Measurements from ENCODE around the gene PLCXD3. TPM values are rescaled to one million over a fixed set of nuclear protein-coding genes. Genes with fewer than 3 reads are reported as not detected.

PLCXD3 gene
- total and polyA plus RNA-seq, 2 donors from 2014 or later: 5.1 to 11.7 TPM

DNA sequence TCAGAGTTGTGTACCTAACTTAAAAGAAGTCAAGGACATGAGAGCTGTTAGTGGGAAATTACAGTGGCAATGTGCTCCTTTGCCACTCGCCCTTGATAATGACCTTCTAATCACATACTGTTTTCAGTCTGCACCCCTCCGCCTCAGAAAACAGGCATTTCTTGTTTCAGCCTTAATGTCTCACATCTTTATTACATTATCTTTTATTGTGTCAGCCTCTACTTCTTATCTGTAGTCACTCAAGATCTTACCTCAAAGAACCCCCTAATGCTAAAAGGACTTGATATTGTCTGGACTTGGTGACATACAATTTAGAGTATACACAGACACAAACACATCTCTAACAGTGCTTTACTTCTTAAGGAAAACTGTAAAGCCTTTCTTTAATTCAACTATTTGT is 97.9 kb downstream of the PLCXD3 start:
- intact Hi-C loops (cut with DNase I): no loop called here
- Histone ChIP-seq H3K9me3 (ENCODE audit: control insufficient read depth in 2 of 3, insufficient read depth in 1 of 3, low read length in 3 of 3) (no peaks in the 10 kb centered on the region), H3K9ac (ENCODE audit: low read length in 3 of 3) (no peak overlapping the region), H3K27ac (ENCODE audit: low read depth in 2 of 2, low read length in 2 of 2) (no peak overlapping the region), H3K27me3 (ENCODE audit: control insufficient read depth, insufficient read depth, low read length) (no peaks in the 10 kb centered on the region), H3K4me3 (ENCODE audit: low read length in 3 of 3) (no peak overlapping the region), H3K4me1 (ENCODE audit: control insufficient read depth in 2 of 3, insufficient read depth in 2 of 3, low read depth in 1 of 3, low read length in 3 of 3) (no peaks in the 10 kb centered on the region), H3K36me3 (ENCODE audit: control insufficient read depth in 2 of 3, insufficient read depth in 3 of 3, low read length in 3 of 3) (no peaks in the 10 kb centered on the region)
- DNase-seq (no peak), FAIRE-seq (no peak)
- TF ChIP-seq, protein P1, sequence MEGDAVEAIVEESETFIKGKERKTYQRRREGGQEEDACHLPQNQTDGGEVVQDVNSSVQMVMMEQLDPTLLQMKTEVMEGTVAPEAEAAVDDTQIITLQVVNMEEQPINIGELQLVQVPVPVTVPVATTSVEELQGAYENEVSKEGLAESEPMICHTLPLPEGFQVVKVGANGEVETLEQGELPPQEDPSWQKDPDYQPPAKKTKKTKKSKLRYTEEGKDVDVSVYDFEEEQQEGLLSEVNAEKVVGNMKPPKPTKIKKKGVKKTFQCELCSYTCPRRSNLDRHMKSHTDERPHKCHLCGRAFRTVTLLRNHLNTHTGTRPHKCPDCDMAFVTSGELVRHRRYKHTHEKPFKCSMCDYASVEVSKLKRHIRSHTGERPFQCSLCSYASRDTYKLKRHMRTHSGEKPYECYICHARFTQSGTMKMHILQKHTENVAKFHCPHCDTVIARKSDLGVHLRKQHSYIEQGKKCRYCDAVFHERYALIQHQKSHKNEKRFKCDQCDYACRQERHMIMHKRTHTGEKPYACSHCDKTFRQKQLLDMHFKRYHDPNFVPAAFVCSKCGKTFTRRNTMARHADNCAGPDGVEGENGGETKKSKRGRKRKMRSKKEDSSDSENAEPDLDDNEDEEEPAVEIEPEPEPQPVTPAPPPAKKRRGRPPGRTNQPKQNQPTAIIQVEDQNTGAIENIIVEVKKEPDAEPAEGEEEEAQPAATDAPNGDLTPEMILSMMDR (IDR thresholded peaks at IDR 0.05; ENCODE audit: borderline replicate concordance, extremely low read depth, insufficient read depth): no peak

DNA sequence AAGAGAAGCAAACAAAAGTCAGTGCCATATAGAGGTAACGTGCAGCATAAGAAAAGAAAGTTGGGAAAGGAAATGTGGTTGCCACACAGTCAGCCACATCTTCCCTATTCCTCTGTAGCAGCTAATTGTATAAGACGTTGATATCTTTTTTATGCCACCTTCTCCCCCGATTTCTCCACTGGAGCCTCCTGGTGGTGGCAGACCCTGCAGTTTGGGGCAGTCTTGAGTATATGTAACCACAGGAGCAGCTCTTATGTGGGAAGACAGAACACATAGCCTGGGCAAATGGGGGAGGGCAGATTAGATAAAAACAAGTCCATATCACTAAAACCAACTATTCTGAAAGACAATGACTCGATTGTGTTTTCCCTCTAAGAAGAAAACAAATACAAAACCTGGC is 99.7 kb downstream of the PLCXD3 start:
- intact Hi-C loops (cut with DNase I): no loop called here
- no peaks in the 10 kb centered on the region for H3K4me1 ChIP-seq (ENCODE audit: control insufficient read depth in 2 of 3, insufficient read depth in 2 of 3, low read depth in 1 of 3, low read length in 3 of 3)
- TF ChIP-seq, protein P1 (IDR thresholded peaks at IDR 0.05; ENCODE audit: borderline replicate concordance, extremely low read depth, insufficient read depth): no peak
- no peak overlapping the region for H3K4me3 ChIP-seq (ENCODE audit: low read length in 3 of 3)
- H3K9me3 ChIP-seq (ENCODE audit: control insufficient read depth in 2 of 3, insufficient read depth in 1 of 3, low read length in 3 of 3): no peaks in the 10 kb centered on the region
- H3K9ac ChIP-seq (ENCODE audit: low read length in 3 of 3): no peak overlapping the region
- no peaks in the 10 kb centered on the region for H3K27me3 ChIP-seq (ENCODE audit: control insufficient read depth, insufficient read depth, low read length)
- H3K36me3 ChIP-seq (ENCODE audit: control insufficient read depth in 2 of 3, insufficient read depth in 3 of 3, low read length in 3 of 3): no peaks in the 10 kb centered on the region
- DNase-seq (no peak), FAIRE-seq (no peak)
- no peak overlapping the region for H3K27ac ChIP-seq (ENCODE audit: low read depth in 2 of 2, low read length in 2 of 2)

DNA sequence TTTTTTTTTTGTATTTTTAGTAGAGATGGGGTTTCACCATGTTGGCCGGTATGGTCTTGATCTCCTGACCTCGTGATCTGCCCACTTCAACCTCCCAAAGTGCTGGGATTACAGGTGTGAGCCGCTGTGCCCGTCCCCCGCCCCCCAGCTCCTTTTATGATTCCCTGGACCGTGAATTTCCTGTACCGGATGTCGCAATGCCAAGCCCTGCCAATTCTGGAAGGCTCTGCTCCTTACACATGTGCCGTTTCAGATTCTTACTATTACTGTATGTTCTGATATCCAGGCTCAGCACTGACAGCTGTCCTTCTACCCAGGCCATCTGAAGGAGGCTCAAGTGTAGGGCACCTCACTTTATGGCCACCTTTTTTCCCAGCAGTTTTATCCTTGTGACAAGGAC is 100.1 kb downstream of the PLCXD3 start:
- Histone ChIP-seq H3K9ac (ENCODE audit: low read length in 3 of 3) (no peak overlapping the region), H3K27me3 (ENCODE audit: control insufficient read depth, insufficient read depth, low read length) (no peaks in the 10 kb centered on the region), H3K4me3 (ENCODE audit: low read length in 3 of 3) (no peak overlapping the region), H3K4me1 (ENCODE audit: control insufficient read depth in 2 of 3, insufficient read depth in 2 of 3, low read depth in 1 of 3, low read length in 3 of 3) (no peaks in the 10 kb centered on the region), H3K27ac (ENCODE audit: low read depth in 2 of 2, low read length in 2 of 2) (no peak overlapping the region), H3K9me3 (ENCODE audit: control insufficient read depth in 2 of 3, insufficient read depth in 1 of 3, low read length in 3 of 3) (no peaks in the 10 kb centered on the region), H3K36me3 (ENCODE audit: control insufficient read depth in 2 of 3, insufficient read depth in 3 of 3, low read length in 3 of 3) (no peaks in the 10 kb centered on the region)
- no peak for DNase-seq
- intact Hi-C loops (cut with DNase I): no loop called here
- TF ChIP-seq, protein P1 (IDR thresholded peaks at IDR 0.05; ENCODE audit: borderline replicate concordance, extremely low read depth, insufficient read depth): no peak
- no peak for FAIRE-seq
